Colonic mucosa (tissue), 4 donors: Measurements from ENCODE around the gene IFNAR2. TPM values are rescaled to one million over a fixed set of nuclear protein-coding genes. Genes with fewer than 3 reads are reported as not detected.
"Not testable (repeated sequence)": the region's sequence is repeated elsewhere in the genome, so short reads cannot be mapped to it uniquely, and the experiment has no call there.

Experiments
- DNase-seq: peaks from one replicate; pipeline ENCODE4 v3.0.0-alpha.2; 2020
- H3K27ac ChIP-seq: fragments of 200-600 bp; one replicate; pipeline ENCODE4 v1.8.0; 2021
- H3K27me3 ChIP-seq: fragments of 200-600 bp; one replicate; pipeline ENCODE4 v1.8.0; 2021
- H3K36me3 ChIP-seq: fragments of 200-600 bp; one replicate; pipeline ENCODE4 v1.8.0; 2021
- H3K4me1 ChIP-seq: fragments of 200-600 bp; one replicate; pipeline ENCODE4 v1.8.0; 2021; ENCODE audit warnings: mild to moderate bottlenecking
- H3K4me3 ChIP-seq: fragments of 200-600 bp; one replicate; pipeline ENCODE4 v1.8.0; 2021
- H3K9ac ChIP-seq, 2 donors: one replicate each; pipeline ENCODE4 v1.7.0; 2013; ENCODE audit warnings: control low read depth in 2 of 2, low read depth in 2 of 2, low read length in 2 of 2
- H3K9me3 ChIP-seq: fragments of 200-600 bp; one replicate; pipeline ENCODE4 v1.8.0; 2021
- CTCF ChIP-seq: fragments of 200-600 bp; IDR thresholded peaks from one replicate; pipeline ENCODE4 v1.8.0; 2022; ENCODE audit warnings: antibody characterized with exemption, mild to moderate bottlenecking
- intact Hi-C: fragments of 100-400 bp; cut with DNase I; formaldehyde crosslinking; loops from one replicate; pipeline ENCODE4 v1.14.1; 2022
- total RNA-seq, 2 donors: library from RNA; stranded (reverse); fragmentation: NEBNext Ultra II Directional in 1 of 2; extraction: Animal tissue kit (Norgen Biotek cat#: 25700) in 1 of 2; gene quantifications; one replicate each; pipeline ENCODE4 v1.2.1, GENCODE V29; 2021
- donor health status: healthy.
- donor health status: DM: no; HTN: no; CAD: no.
- donor health status: DM: no; HTN: no; CAD: no.

The IFNAR2 gene
- total RNA-seq, 2 donors from 2014 or later: 7.0 to 19.5 TPM

GRCh38 chr21:33240404-33240803 is 10.7 kb downstream of the IFNAR2 start:
- Histone ChIP-seq H3K9me3 (no peaks in the 10 kb centered on the region), H3K36me3 (no peaks in the 10 kb centered on the region), H3K27ac (no peak overlapping the region), H3K4me1 (no peaks in the 10 kb centered on the region), H3K4me3 (no peak overlapping the region), H3K27me3 (no peaks in the 10 kb centered on the region), H3K9ac (no peak overlapping the region)
- DNase-seq: no peak
- TF ChIP-seq CTCF: no peak
- intact Hi-C loops: no loop called here

GRCh38 chr21:33241846-33242245 is 12.1 kb downstream of the IFNAR2 start:
- H3K36me3 ChIP-seq: peaks cover 4% of the 10 kb centered on the region
- intact Hi-C loops: no loop called here
- no peak for DNase-seq
- no peaks in the 10 kb centered on the region for H3K9me3 ChIP-seq
- H3K9ac ChIP-seq: no peak overlapping the region
- no peaks in the 10 kb centered on the region for H3K4me1 ChIP-seq
- no peak overlapping the region for H3K4me3 ChIP-seq
- H3K27me3 ChIP-seq: no peaks in the 10 kb centered on the region
- H3K27ac ChIP-seq: no peak overlapping the region
- no peak for TF ChIP-seq CTCF

GRCh38 chr21:33242846-33243245 is 13.1 kb downstream of the IFNAR2 start:
- H3K36me3 ChIP-seq, H3K27me3 ChIP-seq, H3K4me3 ChIP-seq, DNase-seq, H3K27ac ChIP-seq, H3K9me3 ChIP-seq, intact Hi-C loops, H3K9ac ChIP-seq, H3K4me1 ChIP-seq: not testable (repeated sequence)

GRCh38 chr21:33244082-33244778 is 14.5 kb downstream of the IFNAR2 start:
- Histone ChIP-seq H3K36me3 (peaks cover 6% of the 10 kb centered on the region), H3K27me3 (no peaks in the 10 kb centered on the region), H3K9me3 (no peaks in the 10 kb centered on the region), H3K4me1 (no peaks in the 10 kb centered on the region), H3K4me3 (no peak overlapping the region), H3K9ac (no peak overlapping the region), H3K27ac (no peak overlapping the region)
- intact Hi-C loops: no loop called here
- no peak for DNase-seq
- no peak for TF ChIP-seq CTCF

GRCh38 chr21:33244779-33245105 is 15.0 kb downstream of the IFNAR2 start:
- no peak for TF ChIP-seq CTCF
- no peaks in the 10 kb centered on the region for H3K9me3 ChIP-seq
- no peaks in the 10 kb centered on the region for H3K4me1 ChIP-seq
- no peaks in the 10 kb centered on the region for H3K27me3 ChIP-seq
- no peak overlapping the region for H3K9ac ChIP-seq
- intact Hi-C loops: no loop called here
- no peak overlapping the region for H3K27ac ChIP-seq
- H3K36me3 ChIP-seq: peaks cover 6% of the 10 kb centered on the region
- no peak overlapping the region for H3K4me3 ChIP-seq
- no peak for DNase-seq

GRCh38 chr21:33245289-33245918 is 15.7 kb downstream of the IFNAR2 start:
- Histone ChIP-seq H3K36me3 (peaks cover 6% of the 10 kb centered on the region), H3K9ac (no peak overlapping the region), H3K9me3 (no peaks in the 10 kb centered on the region), H3K4me3 (no peak overlapping the region), H3K4me1 (no peaks in the 10 kb centered on the region), H3K27me3 (no peaks in the 10 kb centered on the region), H3K27ac (no peak overlapping the region)
- intact Hi-C loops: no loop called here
- DNase-seq: no peak
- TF ChIP-seq CTCF: no peak
